GM12873 (cell line): ENCODE data around the gene KRT2.

Source experiments
- TF ChIP-seq, protein P1 (sequence below): IDR thresholded peaks from 2 replicates; pipeline ENCODE4 v1.5.1; 2012; ENCODE audit warnings: low read depth, mild to moderate bottlenecking, moderate library complexity, low read length, control low read depth; ENCODE audit not compliant: insufficient read depth; ENCODE audit errors: missing control alignments

Gene KRT2

DNA sequence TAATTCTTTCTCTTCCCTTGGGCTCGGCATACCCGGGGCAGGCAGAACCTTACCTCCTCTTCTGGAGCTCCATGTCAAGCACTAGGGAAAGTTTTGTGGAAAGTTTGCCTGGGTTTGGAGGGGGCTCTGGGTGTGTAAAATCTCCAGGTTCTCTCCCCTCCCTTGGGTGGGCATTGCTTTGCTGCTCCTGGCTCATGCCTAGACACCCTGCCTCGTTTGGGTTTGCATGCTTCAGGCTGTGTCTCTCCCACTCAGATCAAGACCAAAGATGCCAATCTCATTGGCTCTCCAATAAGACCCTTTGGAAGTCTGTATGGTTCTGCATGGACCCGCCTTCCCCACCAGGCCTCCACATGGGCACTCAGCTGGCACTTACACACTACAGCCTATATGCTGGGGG, 6.2 kb upstream of the KRT2 start:
- TF ChIP-seq, protein P1, sequence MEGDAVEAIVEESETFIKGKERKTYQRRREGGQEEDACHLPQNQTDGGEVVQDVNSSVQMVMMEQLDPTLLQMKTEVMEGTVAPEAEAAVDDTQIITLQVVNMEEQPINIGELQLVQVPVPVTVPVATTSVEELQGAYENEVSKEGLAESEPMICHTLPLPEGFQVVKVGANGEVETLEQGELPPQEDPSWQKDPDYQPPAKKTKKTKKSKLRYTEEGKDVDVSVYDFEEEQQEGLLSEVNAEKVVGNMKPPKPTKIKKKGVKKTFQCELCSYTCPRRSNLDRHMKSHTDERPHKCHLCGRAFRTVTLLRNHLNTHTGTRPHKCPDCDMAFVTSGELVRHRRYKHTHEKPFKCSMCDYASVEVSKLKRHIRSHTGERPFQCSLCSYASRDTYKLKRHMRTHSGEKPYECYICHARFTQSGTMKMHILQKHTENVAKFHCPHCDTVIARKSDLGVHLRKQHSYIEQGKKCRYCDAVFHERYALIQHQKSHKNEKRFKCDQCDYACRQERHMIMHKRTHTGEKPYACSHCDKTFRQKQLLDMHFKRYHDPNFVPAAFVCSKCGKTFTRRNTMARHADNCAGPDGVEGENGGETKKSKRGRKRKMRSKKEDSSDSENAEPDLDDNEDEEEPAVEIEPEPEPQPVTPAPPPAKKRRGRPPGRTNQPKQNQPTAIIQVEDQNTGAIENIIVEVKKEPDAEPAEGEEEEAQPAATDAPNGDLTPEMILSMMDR: no peak

DNA sequence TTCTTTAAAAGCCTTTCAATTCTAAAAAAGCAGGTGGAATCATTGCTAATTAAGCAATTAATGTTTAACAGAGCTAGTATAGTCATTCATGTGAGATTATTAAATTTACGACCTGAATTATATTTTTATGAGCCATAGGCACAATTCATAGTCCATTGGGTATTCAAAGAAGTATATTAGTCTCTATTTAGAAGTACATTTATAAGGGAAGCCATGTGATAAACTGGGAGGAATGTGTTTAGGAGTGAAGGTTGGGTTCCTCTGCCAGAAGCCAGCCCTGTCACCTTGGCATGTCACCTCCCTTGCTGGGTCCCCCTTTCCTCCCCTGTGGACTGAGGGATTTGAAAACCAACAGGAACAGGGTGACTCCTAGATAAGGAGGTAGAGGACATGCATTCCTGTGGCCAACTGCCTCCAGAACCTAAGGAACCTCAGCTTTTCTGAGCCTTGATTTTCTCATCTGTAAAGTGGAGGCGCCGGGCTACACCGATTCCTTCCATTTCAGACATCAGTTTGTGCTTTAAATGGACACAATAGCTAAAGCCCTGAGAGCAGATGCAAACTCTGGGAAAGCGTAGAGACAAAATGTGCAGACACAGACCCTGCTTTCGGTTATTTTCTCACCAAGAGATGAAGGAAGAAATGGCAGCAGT, 5.4 kb upstream of the KRT2 start:
- TF ChIP-seq, protein P1: no peak

DNA sequence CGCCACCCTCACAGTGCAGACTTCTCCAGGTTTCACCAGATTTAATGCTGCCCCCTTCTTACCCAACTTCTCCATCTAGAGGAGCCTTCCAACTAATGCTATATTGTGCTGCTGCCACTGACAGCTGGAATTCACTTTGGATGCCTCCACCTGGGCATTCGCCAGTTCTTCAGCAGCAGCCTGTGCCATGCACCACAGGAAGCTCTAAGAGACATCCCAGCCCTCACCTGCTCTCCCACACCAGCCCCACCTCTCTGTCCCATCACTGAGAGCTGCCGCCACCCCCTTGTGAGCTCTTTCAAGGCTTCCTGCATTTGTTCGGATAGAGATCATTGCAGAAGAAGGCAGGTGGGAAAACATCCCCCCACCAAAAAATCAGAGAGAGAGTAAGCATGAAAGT, 4.6 kb upstream of the KRT2 start:
- TF ChIP-seq, protein P1: no peak

DNA sequence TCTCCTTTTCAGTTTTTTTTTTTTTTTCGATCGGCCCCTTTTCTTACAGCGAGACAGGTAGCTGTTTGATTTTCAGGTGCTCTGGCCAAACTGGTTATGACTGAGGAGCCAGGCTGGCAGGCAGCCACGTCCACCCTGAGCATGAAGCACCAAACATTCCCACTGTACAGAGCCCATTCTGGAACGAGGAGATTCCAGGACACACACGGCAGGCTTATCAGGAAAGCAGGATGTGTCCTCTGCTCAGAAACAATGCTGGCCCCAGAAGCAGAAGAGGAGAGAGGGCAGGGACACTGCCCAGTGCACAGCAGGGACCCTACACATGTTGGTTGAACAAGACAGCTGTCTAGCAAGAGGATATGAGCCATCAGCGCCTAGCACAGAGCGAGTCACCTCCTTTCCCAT, 3.7 kb upstream of the KRT2 start:
- TF ChIP-seq, protein P1: no peak

DNA sequence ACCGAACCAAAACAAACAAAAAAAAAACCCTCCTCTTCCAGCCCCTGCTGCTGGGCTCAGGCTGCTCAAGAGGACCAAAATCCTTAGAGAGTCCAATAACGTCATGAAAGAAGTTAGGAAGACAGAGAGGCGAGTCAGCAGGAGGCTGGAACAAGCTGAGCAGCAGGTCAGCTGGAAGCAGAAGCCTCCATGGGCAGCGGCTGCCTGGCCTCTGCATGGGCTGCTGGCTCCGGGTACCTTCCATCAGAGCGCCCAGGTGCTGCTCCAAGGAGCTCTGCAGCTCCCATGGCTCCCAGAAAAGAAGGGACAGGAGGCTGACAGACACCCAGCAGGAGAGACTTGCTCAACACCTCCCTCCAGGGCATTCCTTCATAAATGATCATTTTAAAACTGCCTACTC, 3.2 kb upstream of the KRT2 start:
- TF ChIP-seq, protein P1: no peak

DNA sequence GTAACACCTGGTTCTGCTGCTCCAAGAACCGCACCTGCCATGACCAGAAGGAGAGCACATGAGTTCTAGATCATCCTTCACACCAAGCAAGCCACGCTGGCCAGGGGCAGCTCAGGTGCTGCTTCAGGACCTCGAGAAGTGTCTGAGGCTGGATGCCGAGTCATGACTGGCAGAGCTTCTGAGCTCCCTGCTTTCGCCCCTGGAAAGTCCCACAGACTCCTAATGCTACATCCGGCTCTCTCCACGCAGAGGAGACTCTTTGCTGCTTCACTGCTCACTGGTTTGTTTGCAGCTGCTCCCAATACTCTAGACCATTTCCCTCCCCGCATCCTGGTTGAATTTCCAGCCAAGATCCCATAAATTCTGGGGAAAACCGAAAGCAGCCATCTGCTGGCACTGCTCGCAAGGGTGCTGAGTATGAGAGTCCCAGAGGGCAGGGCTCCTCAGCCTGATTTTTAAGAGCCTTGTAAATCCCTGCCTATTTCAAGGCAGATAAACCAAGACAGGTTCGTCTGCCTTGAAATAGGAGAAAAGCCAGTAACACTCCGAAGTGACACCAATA, 1.4 kb downstream of the KRT2 start:
- TF ChIP-seq, protein P1: no peak

DNA sequence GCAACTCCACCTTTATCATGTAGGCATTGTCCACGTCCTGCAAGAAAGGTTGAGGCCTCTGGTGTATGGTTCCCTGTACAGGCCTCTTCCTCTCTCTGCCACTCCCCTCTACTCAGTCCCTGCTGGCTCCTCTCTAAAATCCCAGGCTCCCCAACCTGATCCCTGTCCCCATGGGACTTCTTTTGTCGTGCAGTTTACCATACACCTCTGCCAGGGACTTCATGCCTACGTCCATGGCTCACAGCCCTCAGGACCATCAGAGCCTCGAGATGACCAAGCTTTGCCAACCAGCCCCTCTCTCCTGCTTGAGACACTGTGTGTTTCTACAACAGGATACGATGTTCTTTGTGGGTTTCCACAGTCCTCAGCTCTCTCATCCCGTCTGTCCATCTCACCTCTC, 2.9 kb downstream of the KRT2 start:
- TF ChIP-seq, protein P1: no peak
